Uterus (tissue), 2 donors: ENCODE results near the gene TMEM141.
"Not testable (repeated sequence)": the region's sequence is repeated elsewhere in the genome, so short reads cannot be mapped to it uniquely, and the experiment has no call there.

Experiments used
- POLR2A ChIP-seq, 2 donors: fragments of 450-650 bp; IDR thresholded peaks; one replicate each; pipeline ENCODE4 v1.6.1; 2016; ENCODE audit warnings: antibody characterized with exemption in 2 of 2, mild to moderate bottlenecking in 1 of 2, moderate library complexity in 1 of 2
- TF ChIP-seq, protein P1 (sequence below), 4 experiments: fragments of 200-600 bp in 2 of 4; fragments of 450-650 bp in 2 of 4; sonication (generic) in 2 of 4; IDR thresholded peaks; one replicate each; pipeline ENCODE4 v1.5.1; 2016 to 2019; ENCODE audit warnings: antibody characterized with exemption in 4 of 4, mild to moderate bottlenecking in 2 of 4, moderate library complexity in 1 of 4

DNA sequence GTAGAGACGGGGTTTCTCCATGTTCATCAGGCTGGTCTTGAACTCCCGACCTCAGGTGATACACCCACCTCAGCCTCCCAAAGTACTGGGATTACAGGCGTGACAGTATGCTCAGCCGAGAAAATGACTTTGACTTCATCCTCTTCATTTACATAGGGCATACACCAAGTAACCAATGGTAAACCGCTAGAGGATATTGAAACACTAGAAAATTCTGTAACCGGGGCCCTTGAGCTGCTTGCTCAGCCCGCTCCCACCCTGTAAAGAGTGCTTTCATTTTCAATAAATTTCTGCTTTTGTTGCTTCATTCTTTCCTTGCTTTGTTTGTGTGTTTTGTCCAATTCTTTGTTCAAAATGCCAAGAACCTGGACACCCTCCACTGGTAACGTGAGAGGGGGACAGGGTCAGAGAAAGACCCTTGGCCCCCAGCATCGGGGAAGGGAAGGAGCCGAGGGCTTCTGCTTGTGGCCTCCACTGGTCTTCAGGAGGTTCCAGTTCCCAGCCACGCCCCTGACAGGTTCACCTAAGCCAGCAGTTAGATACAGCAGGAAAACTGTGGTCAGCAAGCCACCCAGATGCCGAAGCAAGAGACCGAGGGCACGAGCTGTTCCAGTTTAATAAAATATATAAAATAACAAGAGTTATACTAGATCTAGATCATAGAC is 25.3 kb upstream of the TMEM141 start:
- TF ChIP-seq, protein P1, sequence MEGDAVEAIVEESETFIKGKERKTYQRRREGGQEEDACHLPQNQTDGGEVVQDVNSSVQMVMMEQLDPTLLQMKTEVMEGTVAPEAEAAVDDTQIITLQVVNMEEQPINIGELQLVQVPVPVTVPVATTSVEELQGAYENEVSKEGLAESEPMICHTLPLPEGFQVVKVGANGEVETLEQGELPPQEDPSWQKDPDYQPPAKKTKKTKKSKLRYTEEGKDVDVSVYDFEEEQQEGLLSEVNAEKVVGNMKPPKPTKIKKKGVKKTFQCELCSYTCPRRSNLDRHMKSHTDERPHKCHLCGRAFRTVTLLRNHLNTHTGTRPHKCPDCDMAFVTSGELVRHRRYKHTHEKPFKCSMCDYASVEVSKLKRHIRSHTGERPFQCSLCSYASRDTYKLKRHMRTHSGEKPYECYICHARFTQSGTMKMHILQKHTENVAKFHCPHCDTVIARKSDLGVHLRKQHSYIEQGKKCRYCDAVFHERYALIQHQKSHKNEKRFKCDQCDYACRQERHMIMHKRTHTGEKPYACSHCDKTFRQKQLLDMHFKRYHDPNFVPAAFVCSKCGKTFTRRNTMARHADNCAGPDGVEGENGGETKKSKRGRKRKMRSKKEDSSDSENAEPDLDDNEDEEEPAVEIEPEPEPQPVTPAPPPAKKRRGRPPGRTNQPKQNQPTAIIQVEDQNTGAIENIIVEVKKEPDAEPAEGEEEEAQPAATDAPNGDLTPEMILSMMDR (IDR thresholded peaks at IDR 0.05): not testable (repeated sequence)
- TF ChIP-seq POLR2A (IDR thresholded peaks at IDR 0.05): not testable (repeated sequence)
